Measurements from ENCODE around the gene PDE4D.

- TF ChIP-seq BHLHE40 (IDR thresholded peaks at IDR 0.05; ENCODE audit: borderline replicate concordance) (no peak), NFRKB (IDR thresholded peaks at IDR 0.05) (no peak), L3MBTL2 (conservative IDR thresholded peaks at IDR 0.05) (no peak), HDGF (IDR thresholded peaks at IDR 0.05; ENCODE audit: borderline replicate concordance) (no peak), ELF4 (IDR thresholded peaks at IDR 0.05) (no peak), SUZ12 (IDR thresholded peaks at IDR 0.05) (no peak), FOXK2 (IDR thresholded peaks at IDR 0.05) (no peak), ARNT (IDR thresholded peaks at IDR 0.05) (no peak), SP1 (IDR thresholded peaks at IDR 0.05) (no peak), FOXA1 (IDR thresholded peaks at IDR 0.05) (no peak)
These were observed 359.8 kb downstream of the PDE4D start for GRCh38 chr5:59533730-59534108.

All from HEK293T (cell line).